ENCODE results near the gene ZNF583. TPM values are rescaled to one million over a fixed set of nuclear protein-coding genes. Genes with fewer than 3 reads are reported as not detected.

The ZNF583 gene
- total and polyA plus RNA-seq, 9 of the 15 experiments (the other 6 are each of a cell fraction or from before 2014, with no cell fraction given), result 0.92 to 6.7 (median 3.0) TPM

DNA sequence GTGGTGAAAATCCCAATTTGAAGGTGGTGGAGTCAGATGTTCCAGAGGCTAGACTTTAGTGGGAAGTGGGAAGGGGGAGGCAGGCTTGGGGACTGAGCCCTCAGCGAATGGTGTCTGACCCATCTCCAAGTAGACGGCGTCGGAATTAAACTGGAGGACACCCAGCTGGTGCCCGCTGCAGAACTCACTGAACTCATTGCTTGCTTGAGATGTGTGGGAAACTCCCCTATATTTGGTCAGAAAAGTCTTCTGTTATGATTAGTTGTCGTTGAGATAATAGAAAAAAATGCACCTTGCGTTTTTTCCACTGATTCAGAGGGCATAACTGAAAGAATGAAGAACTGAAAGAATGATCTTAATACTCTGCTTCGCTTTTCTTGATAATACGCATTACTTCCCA, 871 bp upstream of the ZNF583 start (continued):
- TF ChIP-seq, protein P1, sequence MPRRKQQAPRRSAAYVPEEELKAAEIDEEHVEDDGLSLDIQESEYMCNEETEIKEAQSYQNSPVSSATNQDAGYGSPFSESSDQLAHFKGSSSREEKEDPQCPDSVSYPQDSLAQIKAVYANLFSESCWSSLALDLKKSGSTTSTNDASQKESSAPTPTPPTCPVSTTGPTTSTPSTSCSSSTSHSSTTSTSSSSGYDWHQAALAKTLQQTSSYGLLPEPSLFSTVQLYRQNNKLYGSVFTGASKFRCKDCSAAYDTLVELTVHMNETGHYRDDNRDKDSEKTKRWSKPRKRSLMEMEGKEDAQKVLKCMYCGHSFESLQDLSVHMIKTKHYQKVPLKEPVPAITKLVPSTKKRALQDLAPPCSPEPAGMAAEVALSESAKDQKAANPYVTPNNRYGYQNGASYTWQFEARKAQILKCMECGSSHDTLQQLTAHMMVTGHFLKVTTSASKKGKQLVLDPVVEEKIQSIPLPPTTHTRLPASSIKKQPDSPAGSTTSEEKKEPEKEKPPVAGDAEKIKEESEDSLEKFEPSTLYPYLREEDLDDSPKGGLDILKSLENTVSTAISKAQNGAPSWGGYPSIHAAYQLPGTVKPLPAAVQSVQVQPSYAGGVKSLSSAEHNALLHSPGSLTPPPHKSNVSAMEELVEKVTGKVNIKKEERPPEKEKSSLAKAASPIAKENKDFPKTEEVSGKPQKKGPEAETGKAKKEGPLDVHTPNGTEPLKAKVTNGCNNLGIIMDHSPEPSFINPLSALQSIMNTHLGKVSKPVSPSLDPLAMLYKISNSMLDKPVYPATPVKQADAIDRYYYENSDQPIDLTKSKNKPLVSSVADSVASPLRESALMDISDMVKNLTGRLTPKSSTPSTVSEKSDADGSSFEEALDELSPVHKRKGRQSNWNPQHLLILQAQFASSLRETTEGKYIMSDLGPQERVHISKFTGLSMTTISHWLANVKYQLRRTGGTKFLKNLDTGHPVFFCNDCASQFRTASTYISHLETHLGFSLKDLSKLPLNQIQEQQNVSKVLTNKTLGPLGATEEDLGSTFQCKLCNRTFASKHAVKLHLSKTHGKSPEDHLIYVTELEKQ (CRISPR knock-in tag; IDR thresholded peaks at IDR 0.05), result no peak
- no peak for TF ChIP-seq YBX1 (IDR thresholded peaks at IDR 0.05)

DNA sequence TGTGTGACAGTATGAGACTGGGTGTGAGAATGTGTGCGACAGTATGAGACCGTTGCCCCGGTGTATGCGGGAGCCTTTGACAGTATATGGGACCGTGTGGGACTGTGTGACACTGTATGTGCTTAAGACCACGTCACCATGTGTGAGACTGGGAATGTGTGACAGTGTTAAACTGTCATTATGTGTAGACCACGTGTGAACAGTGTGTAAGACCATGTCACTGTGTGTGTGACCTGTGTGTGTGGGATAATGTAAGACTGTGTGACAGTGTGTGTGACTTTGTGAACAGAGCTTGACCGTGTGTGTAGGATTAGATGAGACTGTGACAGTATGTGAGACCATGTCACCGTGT, 549 bp downstream of the ZNF583 start:
- no peaks in the 10 kb centered on the region for H4K20me1 ChIP-seq (replicated peaks; ENCODE audit: control insufficient read depth, insufficient read depth, low read length)
- peak in 3 of 4 experiments; percentile 18 to 34 (median 22) for DNase-seq (ENCODE audit: extremely low read depth in 1 of 4, low spot score in 3 of 4)
- H3K79me2 ChIP-seq (ENCODE audit: control insufficient read depth, insufficient read depth, low read length), result peaks cover 11% of the 10 kb centered on the region
- H3K27me3 ChIP-seq (ENCODE audit: control insufficient read depth in 2 of 2, insufficient read depth in 2 of 2, low read length in 2 of 2), result no peaks in the 10 kb centered on the region
- peaks cover 9 to 10% of the 10 kb centered on the region in 2 experiments; a peak in 4 of 5 replicates for H3K4me1 ChIP-seq (replicated peaks in 1 of 2; ENCODE audit: control insufficient read depth in 2 of 2, insufficient read depth in 2 of 2, low read length in 2 of 2)
- FAIRE-seq, result peak; percentile 88
- in situ Hi-C loops (cut with MboI), result no loop called here
- no peaks in the 10 kb centered on the region for H3K9me1 ChIP-seq (ENCODE audit: control insufficient read depth, insufficient read depth, low read length)
- intact Hi-C loops (cut with micrococcal nuclease), result no loop called here
- H3K27ac ChIP-seq (ENCODE audit: extremely low read depth, low read depth, low read length), result peak overlapping the region; percentile 89
- peaks cover 9% of the 10 kb centered on the region for H3K9me3 ChIP-seq (replicated peaks; ENCODE audit: control insufficient read depth, insufficient read depth, low read depth, low read length)
- 17% methylated on average over 9 of the region's 9 CpGs for WGBS (ENCODE audit: insufficient coverage, low coverage, missing lambda C conversion rate)
- peak overlapping the region; percentile 88 to 96; a peak in 3 of 4 replicates for H3K9ac ChIP-seq (ENCODE audit: insufficient read depth in 1 of 2, low read depth in 2 of 2, low read length in 2 of 2)
- peak overlapping the region; percentile 97 for H2AFZ ChIP-seq (ENCODE audit: low read depth, low read length)
- peak; percentile 60 for ATAC-seq
- peaks cover 23% of the 10 kb centered on the region; the same call in 1 of the 3 replicates for H3K36me3 ChIP-seq (ENCODE audit: control insufficient read depth, insufficient read depth, low read length)
- CTCF ChIA-PET (ENCODE audit: low intra/inter-chr PET ratio), result no interaction called here
- H3K4me2 ChIP-seq (ENCODE audit: insufficient read depth, low read length), result peak overlapping the region; percentile 100
- POLR2A ChIA-PET, result no interaction called here
- H3K4me3 ChIP-seq, result peak overlapping the region; percentile 66
- BruUV-seq (replicated peaks), result TSS peak; percentile 58
- TF ChIP-seq ZNF217 (CRISPR knock-in tag; IDR thresholded peaks at IDR 0.05), result no peak
- TF ChIP-seq ZBTB1 (CRISPR knock-in tag; IDR thresholded peaks at IDR 0.05; ENCODE audit: borderline replicate concordance, low read depth), result no peak
- no peak for TF ChIP-seq U2AF2 (optimal IDR thresholded peaks at IDR 0.05; ENCODE audit: low read depth, low read length)
- TF ChIP-seq ZNF274 (IDR thresholded peaks at IDR 0.05; ENCODE audit: borderline replicate concordance, low read depth, low read length), result no peak
- TF ChIP-seq NCOA1 (IDR thresholded peaks at IDR 0.05; ENCODE audit: low read depth), result 0 out of 2 replicates have a peak, but pooled peaks have one; percentile 9
- no peak for TF ChIP-seq RUNX1 (IDR thresholded peaks at IDR 0.05; ENCODE audit: low read depth)
- TF ChIP-seq, protein P2, sequence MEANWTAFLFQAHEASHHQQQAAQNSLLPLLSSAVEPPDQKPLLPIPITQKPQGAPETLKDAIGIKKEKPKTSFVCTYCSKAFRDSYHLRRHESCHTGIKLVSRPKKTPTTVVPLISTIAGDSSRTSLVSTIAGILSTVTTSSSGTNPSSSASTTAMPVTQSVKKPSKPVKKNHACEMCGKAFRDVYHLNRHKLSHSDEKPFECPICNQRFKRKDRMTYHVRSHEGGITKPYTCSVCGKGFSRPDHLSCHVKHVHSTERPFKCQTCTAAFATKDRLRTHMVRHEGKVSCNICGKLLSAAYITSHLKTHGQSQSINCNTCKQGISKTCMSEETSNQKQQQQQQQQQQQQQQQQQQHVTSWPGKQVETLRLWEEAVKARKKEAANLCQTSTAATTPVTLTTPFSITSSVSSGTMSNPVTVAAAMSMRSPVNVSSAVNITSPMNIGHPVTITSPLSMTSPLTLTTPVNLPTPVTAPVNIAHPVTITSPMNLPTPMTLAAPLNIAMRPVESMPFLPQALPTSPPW (CRISPR knock-in tag; IDR thresholded peaks at IDR 0.05), result no peak
- TF ChIP-seq ILK (tag; IDR thresholded peaks at IDR 0.05; ENCODE audit: borderline replicate concordance, low read depth), result no peak
- peak; percentile 55; the same call in 1 of the 2 replicates for TF ChIP-seq THRAP3 (IDR thresholded peaks at IDR 0.05; ENCODE audit: borderline replicate concordance)
- no peak for TF ChIP-seq KAT2B (IDR thresholded peaks at IDR 0.05; ENCODE audit: low read depth, low read length)
- peak in 1 of 2 experiments; percentile 54; a peak in 1 of 4 replicates for TF ChIP-seq SIN3A (IDR thresholded peaks at IDR 0.05; ENCODE audit: borderline replicate concordance in 2 of 2, control insufficient read depth in 1 of 2, low read depth in 2 of 2, low read length in 2 of 2)
- TF ChIP-seq BCL6 (CRISPR knock-in tag; IDR thresholded peaks at IDR 0.05), result no peak
- 0 out of 2 replicates have a peak, but pooled peaks have one; percentile 24 for TF ChIP-seq STAT5A (IDR thresholded peaks at IDR 0.05; ENCODE audit: borderline replicate concordance, low read length)
- TF ChIP-seq SMARCA4 (IDR thresholded peaks at IDR 0.05), result no peak
